ENCODE measurements around the gene PIGV.

Gene PIGV

DNA sequence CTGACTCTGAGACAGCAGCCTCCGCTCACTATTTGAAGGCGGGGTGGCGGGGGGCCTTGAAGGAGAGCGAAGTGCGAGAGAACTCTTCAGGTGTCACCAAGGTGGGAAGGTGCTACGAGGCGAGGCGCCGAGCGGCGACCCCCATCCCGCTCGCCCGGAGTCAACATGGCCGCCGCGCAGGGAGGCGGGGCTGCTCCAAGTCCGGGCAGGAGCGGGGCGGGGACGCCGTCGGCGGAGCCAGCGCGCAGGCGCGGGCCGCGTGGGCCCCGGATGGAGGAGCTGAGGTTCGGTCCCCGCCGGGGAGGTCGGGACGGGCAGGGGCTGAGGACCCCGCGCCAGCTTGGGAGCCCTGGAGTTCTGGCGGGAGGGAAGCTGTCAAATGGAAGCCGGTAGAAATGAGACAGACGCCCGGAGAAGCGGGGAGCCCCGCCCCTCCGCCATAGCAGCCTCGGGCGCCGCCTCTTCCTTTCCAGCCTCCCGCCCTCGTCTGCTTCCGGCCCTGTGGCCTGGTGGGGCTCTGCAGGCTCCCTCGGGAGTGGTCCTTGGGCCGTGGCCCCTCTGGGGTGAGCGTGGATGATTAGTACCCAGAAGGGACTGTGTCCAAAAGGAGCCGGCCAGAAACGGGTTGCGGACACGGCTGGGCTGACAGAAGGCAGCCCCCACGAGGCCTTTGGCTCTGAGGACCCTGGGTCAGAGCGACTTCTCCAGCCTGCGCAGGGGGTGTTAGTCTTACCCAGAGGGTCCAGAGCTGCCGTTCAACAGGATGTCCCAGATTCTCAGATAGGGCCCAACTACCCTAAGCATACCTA is at the start of gene PIGV:
TSS of gene PIGV (plus strand) at position 245 of the 809 bp plus-strand sequence. CDS start 2,866 bp downstream, outside the sequence.
- peak; percentile 84 for DNase-seq

DNA sequence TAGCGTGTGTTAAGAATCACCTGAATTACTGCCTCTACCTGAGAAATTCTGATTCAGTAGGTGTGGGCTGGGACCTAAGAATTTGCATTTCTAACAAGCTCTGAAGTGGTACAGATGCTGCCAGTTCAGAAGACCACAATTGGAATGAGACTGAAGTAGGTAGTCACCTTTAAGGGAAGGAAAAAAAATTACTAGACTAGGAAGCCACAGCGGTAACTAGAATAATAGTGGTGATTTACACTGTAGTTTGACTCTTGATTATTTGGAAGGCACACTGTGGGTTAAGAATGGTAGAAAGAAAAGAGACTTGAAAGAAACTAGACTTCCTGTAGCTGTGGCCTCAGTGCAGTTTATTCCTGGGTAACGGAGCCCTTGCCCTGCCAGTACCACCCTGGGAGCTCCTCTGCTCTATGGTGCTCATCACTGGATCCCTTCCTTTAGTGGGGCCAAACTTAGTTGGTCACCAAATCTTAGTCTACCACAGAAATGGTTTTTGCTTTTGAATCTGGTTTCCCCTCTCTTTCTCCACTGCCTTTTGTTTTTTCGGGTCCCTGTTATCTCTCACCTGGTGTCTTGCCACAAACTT is 48.3 kb upstream of the PIGV start:
- no peak for DNase-seq

- DNase-seq = no peak
Measured at GRCh38 chr1:26740023-26740634, 47.6 kb upstream of the PIGV start.

- DNase-seq = no peak
Measured at GRCh38 chr1:26740952-26741351, 46.8 kb upstream of the PIGV start.

DNA sequence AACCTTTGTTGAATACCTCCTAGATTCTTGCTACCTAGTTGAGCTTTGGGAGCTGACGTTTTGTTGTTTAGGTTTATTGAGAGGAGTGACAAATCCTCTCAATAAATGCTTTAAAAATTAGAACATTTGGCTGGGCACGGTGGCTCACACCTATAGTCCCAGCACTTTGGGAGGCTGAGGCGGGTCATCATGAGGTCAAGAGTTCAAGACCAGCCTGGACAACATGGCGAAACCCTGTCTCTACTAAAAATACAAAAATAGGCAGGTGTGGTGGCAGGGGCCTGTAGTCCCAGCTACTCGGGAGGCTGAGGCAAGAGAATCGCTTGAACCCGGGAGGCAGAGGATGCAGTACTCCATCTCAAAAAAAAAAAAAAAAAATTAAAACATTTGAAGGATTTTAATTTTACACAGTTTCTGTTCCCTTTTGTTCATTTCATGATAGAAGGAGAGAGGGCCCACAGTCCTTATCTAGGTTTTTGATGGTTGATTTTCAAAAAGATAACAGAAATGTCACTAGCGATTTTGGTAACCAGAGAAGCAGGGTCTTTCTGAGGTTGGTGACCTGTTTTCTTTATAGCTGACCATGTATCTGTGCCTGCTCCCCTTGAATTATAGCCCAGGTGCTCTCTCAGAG is 44.2 kb upstream of the PIGV start:
- DNase-seq = no peak

GRCh38 chr1:26744075-26744959 is 43.4 kb upstream of the PIGV start:
- peak; percentile 71 for DNase-seq

GRCh38 chr1:26745191-26745590 is 42.6 kb upstream of the PIGV start:
- DNase-seq = no peak

GRCh38 chr1:26747048-26747447 is 40.7 kb upstream of the PIGV start:
- DNase-seq = no peak

DNA sequence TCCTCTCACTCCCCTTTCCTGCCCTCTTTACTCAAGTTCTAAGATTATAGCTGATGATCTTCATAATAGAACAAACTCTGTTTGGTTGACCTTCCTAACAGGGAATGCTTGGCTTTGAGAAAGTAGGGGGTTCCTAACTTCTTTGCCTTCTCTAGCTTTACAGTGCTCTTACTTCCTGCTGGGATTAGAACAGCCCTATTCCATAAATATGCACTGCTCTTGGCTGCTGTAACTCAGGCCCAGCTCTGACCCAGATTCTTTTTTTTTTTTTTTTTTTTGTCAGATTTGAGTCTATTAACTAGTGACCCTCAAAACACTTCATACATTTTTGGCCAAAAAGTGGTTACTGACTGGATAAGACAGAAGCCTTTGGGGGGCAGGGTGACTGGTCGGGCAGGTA is 39.4 kb upstream of the PIGV start:
- no peak for DNase-seq

DNA sequence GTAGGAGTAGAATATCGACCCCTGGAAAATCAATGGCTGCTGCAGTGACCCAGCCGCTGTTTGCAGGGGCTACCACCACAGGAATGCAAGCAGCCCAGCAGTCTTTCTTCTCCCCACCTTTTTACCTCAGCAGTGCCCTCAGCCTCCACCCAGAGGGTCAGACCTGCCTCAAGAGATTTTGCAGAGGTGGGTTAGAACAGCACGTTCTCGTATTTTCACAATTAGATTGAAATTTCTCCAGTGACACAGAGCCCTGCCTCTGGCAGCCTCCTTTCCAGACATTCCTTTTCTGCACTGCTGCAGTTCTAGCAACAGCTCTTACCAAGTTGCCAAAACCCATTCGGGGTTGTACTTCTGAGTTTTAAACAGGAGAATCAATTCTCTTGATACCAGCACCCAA is 38.3 kb upstream of the PIGV start:
- DNase-seq = no peak

GRCh38 chr1:26750428-26750827 is 37.3 kb upstream of the PIGV start:
- no peak for DNase-seq

DNA sequence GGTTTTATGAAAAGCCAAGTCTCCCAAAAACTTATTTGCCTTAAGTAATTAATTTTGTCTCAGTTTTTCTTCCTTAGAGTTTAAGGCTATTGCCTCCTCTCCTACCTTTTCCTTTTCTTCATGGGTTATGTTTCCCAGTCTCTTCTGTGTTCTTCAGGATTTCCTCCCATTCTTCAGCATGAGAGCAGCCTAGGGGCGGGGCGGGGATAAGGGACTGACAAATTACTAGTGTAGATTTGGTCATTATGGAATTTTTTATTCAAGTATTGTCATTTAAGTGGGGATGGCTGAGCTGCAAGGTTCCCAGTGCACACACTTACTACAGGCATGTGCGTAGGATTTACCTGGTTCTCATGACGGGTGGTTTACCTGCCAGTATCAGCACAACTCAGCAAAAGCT is 35.2 kb upstream of the PIGV start:
- no peak for DNase-seq

- no peak for DNase-seq
Measured at GRCh38 chr1:26754086-26754874, 33.5 kb upstream of the PIGV start.

GRCh38 chr1:26758358-26758757 is 29.4 kb upstream of the PIGV start:
- no peak for DNase-seq

GRCh38 chr1:26759531-26759930 is 28.2 kb upstream of the PIGV start:
- DNase-seq = no peak

- DNase-seq = no peak
Measured at GRCh38 chr1:26761217-26761616, 26.5 kb upstream of the PIGV start.

DNA sequence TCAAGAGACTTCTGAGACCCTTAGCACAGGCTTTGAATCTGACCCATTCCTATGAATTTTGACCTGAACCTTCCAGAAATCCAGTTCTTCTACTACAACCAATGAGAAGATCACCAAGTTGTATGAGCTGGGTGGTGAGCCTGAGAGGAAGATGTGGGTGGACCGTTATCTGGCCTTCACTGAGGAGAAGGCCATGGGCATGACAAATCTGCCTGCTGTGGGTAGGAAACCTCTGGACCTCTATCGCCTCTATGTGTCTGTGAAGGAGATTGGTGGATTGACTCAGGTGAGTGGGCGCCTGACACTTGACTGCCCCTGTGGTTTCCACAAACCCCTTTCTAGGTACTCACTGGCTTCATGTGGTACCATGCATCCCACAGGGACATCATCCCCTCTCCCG is 20.0 kb upstream of the PIGV start:
- no peak for DNase-seq

DNA sequence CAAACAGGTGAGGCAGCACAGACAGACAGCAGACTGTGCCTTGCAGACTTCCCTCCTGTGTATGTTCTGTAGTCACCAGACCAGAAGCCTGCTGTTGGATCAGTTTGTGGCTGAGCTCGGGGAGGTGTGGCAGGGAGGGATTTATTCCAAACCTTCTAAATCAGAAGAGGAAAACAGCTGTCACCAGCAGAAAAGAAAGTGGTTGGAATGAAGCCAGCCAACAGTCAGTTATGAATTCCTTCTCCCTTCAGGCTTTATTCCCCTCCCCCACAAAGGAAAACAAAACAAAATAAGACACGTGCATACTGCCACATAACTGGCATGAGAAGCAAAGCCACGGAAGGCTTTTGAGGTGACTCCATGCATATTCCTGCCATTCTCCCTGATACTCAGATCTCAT is 19.0 kb upstream of the PIGV start:
- DNase-seq = no peak

DNA sequence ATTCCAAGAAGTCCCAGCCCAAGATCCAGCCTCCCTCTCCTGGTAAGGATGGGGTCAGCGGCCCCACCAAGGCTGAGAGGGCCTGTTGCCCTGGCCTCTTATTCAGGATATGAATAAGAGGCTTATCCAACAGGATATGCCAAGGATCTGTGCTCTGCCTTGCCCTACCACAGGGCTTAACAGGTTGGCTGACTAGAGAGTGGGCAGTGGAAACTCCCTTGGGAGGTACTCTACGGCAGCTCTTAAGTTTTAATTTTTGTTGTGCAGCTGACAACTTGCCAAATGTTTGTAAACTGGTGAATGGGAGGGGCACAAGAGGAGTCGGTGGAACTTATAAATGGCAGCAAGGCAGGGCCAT is 16.5 kb upstream of the PIGV start:
- no peak for DNase-seq

GRCh38 chr1:26771643-26772321 is 16.0 kb upstream of the PIGV start:
- DNase-seq = no peak

GRCh38 chr1:26772687-26773086 is 15.1 kb upstream of the PIGV start:
- no peak for DNase-seq

Data from activated effector memory CD4-positive, alpha-beta T cell treated with Interleukin-2 at 50 U/mL for 16 hours (primary cell).